Activated effector memory CD4-positive, alpha-beta T cell treated with anti-CD3 and anti-CD28 coated beads, Interleukin-2, amount 50 U/mL, for 16 hours (primary cell): ENCODE data around the gene TRAF3IP1.
A peak's percentile ranks its signal among the peaks of the same experiment; 100 is the strongest.

ENCODE experiments used
- DNase-seq: peaks from one replicate; pipeline ENCODE4 v3.0.0-alpha.2; 2020

The TRAF3IP1 gene

DNA sequence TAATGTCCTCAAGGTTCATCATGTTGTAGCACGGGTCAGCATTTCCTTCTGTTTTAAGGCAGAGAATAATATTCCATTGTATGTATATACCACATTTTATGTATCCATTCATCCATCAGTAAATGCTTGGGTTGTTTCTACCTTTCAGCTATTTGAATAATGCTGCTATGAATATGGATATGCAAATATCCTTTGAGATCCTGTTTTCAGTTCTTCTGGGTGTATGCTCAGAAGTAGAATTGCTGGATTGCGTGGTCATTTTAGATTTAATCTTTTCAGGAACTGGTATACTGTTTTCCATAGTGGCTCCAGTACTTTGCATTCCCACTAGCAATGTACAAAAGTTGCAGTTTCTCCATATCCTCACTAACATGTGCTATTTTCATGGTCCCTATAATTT, 93.0 kb downstream of the TRAF3IP1 start:
- DNase-seq = no peak

DNA sequence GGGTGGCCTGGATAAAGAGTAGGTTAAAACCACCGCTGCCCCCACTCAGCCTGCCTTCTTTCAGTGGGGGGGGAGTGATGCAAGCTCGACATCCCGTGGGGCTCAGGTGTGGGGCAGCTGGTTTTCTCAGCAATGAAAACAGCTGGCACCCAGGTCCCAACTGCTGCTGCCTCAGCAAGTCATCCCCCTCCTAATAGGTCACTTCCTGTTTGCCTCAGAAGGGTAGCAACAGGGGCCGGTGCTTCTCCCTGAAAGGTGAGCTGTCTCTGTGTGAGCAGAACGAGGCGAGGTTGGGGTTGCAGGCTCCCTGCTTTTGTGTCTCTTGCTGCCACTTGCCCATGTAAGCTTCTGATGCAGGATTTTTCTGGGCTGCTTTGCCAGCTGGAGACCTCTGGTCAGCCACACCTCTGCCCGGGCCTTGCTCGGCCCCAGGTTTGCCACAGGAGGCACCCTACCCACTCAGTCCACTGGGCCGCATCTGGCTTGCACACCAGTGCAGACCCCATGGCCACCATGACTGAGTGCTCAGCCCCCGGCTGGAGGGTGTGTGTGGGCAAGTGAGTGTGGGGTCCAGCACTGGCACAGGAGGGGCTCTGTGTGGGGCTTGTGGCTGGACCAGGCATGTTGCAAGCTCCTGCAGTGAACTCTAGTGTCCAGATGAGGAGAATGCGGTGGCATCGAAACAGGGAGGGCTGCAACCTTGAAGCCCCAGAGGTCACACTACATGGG, 94.9 kb downstream of the TRAF3IP1 start:
- no peak for DNase-seq

DNA sequence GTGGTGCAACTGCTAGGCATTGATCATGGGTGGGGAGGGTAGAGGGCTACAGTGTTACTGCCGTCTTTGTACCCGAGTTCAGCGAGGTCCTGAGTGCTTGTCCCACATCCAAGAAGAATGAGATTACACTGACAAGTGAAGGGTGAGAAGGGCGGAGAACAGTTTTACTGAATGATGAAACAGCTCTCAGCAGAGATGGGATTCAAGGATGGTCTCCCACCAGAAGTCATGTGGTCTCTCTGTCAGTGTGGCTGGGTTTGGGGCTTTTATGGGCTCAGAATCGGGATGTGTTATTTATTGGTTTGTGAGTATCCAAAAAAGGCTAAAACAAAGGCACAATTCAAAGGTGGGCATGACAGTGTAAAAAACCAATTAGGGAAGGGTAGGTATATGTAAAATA, 95.6 kb downstream of the TRAF3IP1 start:
- no peak for DNase-seq

DNA sequence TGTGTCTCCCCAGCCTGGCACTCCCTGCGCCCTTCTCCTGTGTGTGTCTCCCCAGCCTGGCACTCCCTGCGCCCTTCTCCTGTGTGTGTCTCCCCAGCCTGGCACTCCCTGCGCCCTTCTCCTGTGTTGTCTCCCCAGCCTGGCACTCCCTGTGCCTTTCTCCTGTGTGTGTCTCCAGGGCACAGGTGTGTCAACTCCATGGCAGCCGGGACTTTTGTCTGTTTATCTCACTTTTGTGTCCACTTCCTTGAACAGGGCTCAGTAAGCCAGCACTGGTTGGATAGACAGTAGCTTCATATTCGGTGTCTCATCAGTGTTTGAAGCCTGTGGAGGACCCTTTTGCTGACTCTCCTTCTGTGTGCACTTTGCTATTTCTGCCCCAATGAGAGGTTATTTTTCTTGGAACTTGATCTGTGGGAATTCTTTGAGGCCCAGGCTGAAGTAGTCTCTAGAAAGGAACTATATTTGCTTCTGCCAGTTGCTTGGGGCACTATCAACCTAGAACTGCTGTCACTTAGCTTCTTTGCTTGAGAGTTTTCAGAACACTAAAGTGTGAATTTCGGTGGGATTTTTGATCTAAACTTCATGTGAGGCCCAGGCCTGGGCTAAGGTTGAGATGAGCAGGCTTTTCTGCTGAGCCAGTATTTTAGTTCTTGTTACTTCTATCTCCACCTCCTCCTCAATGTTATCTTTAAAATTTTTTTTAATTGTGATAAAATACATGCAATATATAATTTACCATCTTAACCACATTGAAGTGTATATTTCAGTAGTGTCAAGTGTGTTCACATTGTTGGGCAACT, 98.1 kb downstream of the TRAF3IP1 start:
- DNase-seq = no peak

DNA sequence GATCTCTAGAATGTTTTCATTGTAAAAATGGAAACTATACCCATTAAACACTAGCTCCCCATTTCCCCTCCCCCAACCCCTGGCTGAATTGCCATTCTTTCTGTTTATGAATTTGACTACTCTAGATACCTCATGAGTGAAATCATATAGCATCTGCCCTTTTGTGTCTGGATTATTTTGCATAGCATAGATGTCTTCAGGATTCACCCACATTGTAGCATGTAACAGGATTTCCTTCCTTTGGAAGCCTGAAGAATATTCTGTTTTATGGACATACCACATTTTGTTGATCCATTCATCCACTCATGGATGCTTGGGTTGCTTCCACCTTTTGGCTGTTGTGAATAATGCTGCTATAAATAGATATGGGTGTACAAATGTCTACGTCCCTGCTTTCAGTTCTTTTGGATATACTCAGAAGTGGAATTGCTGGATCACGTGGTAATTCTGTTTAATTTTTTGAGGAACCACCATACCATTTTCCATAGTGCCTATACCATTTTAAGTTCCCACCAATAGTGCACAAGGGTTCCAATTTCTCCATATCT, 98.8 kb downstream of the TRAF3IP1 start:
- DNase-seq = no peak

DNA sequence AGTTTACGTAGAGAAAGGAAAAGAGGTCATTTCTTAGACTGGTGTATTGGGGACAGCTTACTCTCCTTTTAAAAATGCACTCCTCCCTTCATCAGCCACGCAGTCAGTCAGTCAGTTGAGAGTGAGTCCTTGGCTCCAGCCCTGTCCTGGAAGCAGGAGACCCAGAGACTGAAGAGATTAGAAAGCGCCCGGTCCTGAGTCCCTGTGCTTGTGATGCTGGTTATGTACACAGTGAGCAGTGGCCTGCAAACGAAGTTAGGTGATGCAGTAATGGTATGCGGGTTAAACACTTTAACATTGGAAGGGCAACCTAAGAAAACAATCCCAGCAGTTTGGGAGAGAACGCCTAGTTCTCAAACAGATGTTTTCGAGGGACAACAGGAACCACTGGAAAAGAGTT, 100.1 kb downstream of the TRAF3IP1 start:
- DNase-seq = no peak

DNA sequence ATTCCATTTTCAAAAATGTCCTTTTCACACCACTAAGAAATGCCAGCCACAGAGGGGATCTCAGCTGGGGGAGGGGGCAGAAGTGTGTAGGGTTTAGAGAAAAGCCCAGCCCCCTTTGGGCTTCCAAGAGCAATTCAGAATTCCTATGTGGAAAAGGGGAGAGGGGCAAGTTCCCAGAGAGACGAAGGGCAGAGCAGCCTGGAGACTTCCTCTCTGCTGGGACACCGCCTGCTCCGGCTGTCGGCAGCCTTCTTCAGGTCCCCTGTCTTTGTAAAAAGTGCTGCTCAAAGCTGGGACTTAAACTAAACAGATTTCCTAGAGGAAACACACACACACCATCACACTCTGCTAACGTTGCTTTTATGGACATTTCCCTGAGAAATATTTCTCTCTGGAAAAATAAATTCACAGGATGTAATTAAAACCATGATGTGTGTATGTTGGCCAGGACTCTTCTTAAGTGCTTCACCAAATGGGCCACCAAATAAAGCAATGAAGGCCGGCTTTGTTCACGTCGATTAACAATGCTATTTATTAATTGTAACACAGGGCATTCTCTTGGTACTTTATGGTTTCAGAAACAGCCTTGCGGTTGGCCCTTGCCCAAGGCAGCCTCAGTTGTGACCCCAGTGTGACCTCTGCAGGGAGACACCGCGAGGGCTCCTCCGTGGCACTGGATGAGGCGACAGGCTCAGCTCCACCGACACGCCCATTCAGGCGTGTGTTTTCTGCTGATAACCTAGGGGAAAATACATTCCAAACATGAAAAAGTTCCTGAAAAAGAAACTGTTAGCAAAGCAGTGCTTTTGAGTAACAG, 100.8 kb downstream of the TRAF3IP1 start:
- DNase-seq = no peak

DNA sequence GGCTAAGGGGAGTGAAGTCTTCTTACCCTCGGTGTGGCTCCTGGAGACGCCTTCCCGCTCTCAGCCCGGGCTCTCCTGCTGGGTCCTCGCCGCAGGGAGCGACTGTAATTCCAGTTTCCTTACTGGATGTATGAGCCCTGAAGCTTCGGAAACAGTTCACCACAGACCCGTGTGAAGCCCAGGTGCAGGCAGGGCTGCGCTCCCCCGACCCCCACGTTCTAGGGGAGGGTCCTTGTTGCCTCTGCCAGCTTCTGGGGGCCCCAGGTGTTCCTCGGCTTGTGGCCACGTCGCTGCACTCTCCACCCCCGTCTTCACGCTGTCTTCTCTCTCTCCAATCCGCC, 101.3 kb downstream of the TRAF3IP1 start:
- DNase-seq = no peak

DNA sequence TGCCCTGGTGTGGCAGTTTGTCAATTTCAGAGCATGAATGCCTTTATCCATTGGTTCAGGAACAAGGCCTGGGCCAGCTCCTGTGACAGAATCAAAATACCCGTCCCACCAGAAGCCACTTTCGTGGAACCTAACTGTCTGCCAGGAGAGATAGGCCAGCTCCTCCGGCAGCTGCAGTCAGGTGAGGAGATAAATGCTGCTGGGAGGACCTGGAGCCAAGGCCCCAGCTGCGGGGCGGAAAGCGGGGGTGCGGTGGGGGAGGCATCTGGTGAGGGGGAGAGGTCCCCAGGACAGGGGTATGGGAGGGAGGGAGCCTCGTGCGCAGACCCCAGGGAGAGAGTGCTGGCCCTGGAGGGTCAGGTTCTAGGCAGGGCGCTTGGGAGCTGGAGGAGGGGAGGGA, 102.0 kb downstream of the TRAF3IP1 start:
- DNase-seq = no peak

DNA sequence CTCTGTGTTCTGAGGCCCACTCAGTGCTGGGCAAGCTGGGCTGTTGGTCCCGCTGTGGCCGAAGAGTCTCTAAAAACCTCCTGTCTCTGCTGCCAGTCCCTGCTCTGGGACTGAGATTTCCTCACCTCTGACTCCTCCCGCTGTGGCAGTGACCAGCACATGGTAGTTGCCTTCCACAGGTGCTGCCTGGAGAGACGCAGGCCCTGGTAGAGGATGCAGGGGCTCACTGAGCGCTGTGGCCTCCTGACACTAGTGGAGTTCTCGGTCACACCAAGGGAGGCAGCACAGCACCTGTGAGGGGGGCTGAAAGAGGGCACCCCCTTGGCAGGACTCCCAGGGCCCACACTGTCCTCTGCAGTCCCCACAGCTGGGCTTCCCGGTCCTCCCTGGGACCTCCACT, 102.6 kb downstream of the TRAF3IP1 start:
- no peak for DNase-seq

DNA sequence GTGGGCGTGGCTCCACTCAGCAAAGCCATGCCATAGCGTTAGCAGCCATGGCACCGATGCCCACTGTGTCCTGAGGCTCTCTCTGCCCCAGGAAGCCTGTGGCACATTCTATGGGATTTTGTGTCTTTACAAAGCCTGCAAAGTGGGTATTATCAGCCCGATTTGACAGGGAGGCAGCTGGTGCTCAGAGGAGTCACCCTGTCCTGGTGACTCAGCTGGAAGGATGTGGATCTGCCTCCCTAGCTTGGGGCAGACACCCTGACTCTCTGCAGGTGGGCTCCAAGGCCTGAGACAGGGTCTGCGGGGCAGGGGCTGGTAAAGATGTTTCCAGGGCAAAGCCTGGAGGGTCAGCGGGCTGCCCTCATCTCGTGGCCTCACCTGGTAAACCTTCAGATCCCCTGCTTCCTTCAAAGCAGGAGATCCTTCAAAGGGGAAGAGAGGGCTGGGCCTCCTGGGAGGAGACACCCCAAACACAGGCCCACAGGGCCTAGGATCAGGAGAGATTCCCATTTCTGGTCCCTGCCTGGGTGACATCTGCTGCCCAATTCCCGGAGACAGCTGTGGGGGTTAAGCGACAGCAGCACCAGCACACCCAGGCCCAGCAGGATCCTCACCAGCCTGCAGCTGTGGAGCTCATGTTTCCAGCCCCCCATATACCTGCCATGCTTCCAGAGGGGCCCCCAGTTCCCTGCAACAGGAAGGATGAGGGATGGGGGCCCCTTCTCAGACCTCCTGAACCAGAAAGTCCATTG, 103.4 kb downstream of the TRAF3IP1 start:
- no peak for DNase-seq

DNA sequence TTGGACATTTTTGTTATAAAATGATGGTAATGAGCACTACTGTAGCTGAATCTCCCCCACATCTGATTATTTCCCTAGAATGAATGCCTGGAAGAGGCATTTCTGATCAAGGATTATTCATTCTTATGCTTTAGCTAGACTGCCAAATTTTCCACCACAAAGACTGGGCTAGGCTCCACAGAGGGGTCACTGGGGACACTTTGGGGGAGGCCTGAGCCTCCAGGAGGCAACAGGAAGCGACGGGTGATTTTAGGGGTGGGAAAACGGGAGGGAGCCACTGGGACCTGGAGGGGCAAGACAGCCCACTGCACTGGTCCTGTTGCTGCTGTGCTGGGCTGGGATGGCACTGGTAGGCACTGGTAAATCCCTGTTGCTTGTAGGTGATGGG, 104.0 kb downstream of the TRAF3IP1 start:
- no peak for DNase-seq

DNA sequence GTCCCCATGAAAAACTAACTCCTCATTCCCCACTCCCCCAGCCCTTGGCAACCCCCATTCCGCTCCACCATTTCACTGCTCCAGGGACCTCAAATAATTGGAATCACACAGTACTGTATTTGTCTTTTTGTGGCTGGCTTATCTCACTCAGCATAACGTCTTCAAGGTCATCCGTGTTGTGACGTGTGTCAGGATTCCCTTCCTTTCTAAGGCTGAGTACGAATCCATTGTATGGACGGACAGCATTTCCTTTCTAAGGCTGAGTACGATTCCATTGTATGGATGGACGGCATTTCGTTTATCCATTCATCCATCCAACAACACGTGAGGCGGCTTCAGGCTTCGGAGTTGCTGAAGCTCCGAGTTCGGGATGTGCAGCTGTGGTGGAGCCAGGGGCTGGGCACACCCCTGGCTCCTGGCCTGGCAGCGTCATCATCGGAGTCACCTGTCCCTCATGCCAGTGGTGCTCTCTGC, 105.2 kb downstream of the TRAF3IP1 start:
- no peak for DNase-seq

DNA sequence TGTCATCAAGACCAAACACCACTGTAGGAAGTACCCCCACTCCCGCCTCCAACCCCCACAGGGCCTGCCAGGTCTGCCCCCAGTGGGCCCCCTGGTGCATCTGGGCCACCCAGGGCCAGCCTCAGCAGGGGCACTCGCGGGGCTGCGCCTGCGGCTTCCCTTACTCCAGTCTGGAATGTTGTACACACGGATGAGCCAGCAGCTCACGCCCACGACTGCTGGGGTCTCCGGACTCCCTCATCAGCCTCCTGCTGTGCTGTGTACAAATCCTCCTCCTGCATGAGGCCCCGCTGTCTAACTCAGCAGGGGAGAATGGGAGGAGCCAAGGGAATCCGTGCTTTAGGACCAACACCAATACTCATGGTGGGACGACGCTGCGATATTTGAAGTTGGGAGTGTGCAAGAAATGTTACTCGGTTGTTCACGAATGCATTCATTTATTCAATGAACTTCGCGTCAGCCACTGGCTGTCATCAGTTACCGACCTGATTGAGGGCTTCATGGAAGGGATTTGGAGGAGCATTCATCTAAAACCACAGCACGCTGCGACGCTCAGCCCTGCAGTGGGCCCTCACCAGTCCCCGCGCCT, 105.8 kb downstream of the TRAF3IP1 start:
- no peak for DNase-seq

DNA sequence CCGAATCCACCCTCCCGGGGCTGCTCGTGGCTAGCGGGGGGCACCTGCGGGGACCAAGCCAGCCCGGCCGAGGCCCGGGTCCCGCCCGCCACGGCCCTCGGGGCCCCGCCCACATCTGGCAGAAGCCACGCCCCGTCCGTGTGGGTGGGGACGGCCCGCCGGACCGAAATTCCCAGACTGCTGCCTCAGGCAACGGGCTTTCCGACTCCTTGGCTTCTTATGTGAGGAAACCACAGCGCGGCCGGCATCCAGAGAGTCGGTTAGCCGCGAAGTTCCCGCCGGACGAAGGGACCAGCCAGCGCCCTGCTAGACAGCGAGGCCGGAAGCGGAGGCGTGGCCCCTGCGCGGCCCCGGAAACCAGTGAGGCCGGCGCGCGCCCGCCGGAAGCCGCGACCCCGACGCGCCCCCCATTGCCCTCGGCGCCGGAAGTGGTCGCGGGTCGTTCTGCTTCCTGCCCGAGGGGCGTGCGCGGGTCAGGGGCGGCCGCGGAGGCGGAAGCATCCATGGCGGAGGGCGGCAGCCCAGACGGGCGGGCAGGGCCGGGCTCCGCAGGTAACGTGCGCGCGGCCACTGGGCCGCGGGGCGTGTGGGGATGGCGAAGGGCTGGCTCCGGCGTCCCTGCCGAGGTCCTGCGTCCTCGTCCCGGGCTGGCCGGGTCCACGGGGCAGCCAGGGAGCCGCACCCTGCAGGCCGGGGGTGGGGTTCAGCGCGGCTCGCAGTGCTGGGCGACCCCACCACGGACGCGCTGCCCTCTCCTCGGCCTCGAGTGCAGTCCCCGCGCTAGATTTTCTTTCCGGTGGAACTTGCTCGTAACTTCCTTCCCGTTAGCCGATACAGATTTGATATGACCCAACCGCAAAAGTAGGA, 106.5 kb downstream of the TRAF3IP1 start, which contains the start of gene ASB1:
ASB1 (plus strand) TSS at position 360 of the 867 bp plus-strand sequence; CDS start at position 504, 144 bp downstream.
- peak; percentile 91 for DNase-seq

DNA sequence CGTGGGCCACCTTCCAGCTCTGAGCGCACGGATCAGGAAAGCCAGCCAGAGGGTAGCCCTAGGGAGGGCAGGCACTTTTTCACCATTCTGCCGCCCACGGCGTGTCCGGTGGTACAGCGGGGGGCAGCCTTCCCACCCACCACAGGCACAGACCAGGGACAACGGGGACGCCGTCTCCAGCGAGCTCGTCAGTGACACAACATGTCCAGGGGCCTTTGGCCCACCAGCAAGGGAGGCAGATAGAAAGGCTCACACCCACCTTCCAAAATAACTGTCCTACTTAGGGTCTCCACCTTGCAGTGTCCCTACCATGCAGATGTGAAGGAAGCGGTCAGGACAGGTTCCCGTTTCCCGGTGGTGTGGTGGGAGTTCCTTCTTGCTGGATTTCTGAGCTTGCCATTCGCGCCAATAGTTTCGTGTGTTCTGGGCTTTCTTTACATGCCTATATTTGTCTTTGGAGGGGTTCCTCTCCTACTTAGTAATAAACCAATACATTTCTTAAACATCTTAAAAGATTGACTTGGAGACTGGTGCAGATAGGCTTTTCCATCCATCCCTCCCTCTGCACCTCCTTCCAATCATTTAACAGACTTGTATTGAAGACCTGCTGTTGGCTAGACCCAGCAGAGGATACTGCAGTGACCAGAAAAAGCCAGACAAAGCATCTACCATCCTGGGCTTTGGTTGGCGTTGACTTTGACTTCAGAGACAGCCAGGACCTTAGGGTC, 107.3 kb downstream of the TRAF3IP1 start:
- no peak for DNase-seq

DNA sequence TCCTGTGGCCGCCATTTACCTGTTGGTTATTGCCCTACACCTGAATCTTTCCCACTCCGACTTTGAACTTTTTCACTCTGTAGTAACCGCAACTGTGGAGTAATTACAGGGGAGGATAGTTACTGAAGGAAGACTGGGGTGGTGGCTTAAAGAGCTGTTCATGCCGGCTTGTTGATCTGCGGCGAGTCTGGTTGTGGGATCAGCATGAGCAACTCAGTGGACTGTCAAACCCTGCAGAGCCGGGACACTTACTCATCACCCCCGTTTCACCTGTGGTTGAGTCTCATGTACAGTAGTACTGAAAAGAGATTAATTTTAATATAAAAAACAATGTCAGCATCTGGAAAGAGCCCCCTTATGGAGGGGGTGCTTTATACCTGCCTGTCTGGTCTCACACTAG, 108.5 kb downstream of the TRAF3IP1 start:
- no peak for DNase-seq

DNA sequence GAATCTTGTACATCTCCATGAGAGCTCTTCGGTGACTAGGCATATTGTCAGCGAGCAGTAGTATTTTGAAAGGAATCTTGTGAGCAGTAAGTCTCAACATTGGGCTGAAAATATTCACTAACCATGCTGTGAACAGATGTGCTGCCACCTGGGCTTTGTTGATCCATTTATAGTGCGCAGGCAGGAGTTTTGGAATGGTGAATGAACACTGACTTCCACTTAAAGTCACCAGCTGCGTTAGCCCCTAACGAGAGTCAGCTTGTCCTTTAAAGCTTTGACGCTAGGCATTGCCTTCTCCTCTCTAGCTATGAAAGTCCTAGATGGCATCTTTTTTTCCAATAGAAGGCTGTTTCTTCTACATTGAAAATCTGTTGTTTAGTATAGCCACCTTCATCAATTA, 110.5 kb downstream of the TRAF3IP1 start:
- DNase-seq = no peak

DNA sequence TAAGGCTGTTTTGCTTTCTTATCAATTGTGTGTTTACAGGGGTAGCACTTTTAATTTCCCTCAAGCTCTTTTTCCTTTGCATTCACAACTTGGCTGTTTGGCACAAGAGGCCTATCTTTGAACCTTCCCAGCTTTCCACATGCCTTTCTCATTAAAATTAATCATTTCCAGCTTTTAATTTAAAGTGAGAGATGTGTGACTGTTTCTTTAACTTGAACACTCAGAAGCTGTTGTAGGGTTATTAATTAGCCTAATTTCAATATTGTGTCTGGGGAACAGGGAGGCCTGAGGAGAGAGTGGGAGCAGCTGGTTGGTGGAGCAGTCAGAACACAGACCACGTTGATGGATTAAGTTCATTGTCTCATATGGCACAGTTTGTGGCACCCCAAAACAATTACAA, 111.1 kb downstream of the TRAF3IP1 start:
- no peak for DNase-seq

DNA sequence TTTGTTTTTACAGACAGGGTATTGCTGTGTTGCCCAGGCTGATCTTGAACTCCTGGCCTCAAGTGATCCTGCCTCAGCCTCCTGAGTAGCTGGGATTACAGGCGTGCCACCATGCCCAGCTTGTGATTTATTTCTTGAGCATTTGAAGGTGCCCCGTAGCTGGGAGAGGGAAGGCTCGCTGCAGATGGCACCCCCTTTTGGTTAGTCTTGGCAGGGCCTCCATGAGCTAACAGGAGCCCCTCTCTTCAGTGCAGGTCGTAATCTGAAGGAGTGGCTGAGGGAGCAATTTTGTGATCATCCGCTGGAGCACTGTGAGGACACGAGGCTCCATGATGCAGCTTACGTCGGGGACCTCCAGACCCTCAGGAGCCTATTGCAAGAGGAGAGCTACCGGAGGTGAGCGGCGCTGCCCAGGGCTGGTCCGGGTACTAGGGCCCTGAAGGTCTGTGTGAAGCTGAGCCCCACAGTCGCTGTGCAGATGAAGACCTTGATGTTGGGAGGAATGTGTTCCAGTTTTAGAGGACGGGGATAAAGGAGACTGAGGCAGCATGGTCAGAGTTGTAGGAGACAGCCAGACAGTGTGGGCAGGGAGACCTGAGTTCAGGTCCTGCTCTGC, 113.1 kb downstream of the TRAF3IP1 start:
- DNase-seq = no peak
